Prostate gland (tissue), 2 donors: ENCODE data around the gene TMEM132D. TPM values are rescaled to one million over a fixed set of nuclear protein-coding genes. Genes with fewer than 3 reads are reported as not detected.

ENCODE experiments used
- DNase-seq: peaks from one replicate; pipeline ENCODE4 v3.0.0-alpha.2; 2019; ENCODE audit warnings: low spot score
- H3K27ac ChIP-seq, 2 donors: fragments of 200-600 bp; sonication (generic); 2 replicates each; pipeline ENCODE4 v1.5.1; 2017 to 2019
- H3K27me3 ChIP-seq: fragments of 200-600 bp; sonication (generic); replicated peaks from 2 replicates; pipeline ENCODE4 v1.5.1; 2019; ENCODE audit not compliant: insufficient read depth
- H3K36me3 ChIP-seq, 2 donors: fragments of 200-600 bp; sonication (generic); 1 replicate in 1 of 2; 2 replicates in 1 of 2; pipeline versions ENCODE4 v1.5.1 to v1.8.1; 2017 to 2019
- H3K4me1 ChIP-seq: fragments of 200-600 bp; sonication (generic); replicated peaks from 2 replicates; pipeline ENCODE4 v1.5.1; 2019
- H3K4me3 ChIP-seq, 2 donors: fragments of 200-600 bp; sonication (generic); 2 replicates each; pipeline ENCODE4 v1.5.1; 2017 to 2019
- H3K9me3 ChIP-seq: fragments of 200-600 bp; sonication (generic); 2 replicates; pipeline ENCODE4 v1.5.1; 2017
- POLR2A ChIP-seq: fragments of 450-650 bp; IDR thresholded peaks from one replicate; pipeline ENCODE4 v1.6.1; 2016; ENCODE audit warnings: antibody characterized with exemption, mild to moderate bottlenecking
- POLR2AphosphoS5 ChIP-seq: sonication (generic); formaldehyde crosslinking; IDR thresholded peaks from one replicate; pipeline ENCODE4 v1.6.1; 2017; ENCODE audit warnings: antibody characterized with exemption
- WGBS: methylation state at CpG from one replicate; pipeline ENCODE4 v1.1.5; 2018; 5-methylcytosine and 5-hydroxymethylcytosine counted together
- intact Hi-C: fragments of 100-400 bp; cut with DNase I; formaldehyde crosslinking; loops from one replicate; pipeline ENCODE4 v1.14.2; 2022
- total RNA-seq, 2 donors: library from RNA; depleted of rRNA; stranded (reverse); fragments of >200 nt; gene quantifications; one replicate each; pipeline ENCODE4 v1.1.0, GENCODE V29; 2016
- TF ChIP-seq, protein P1 (sequence below), 4 experiments: fragments of 200-600 bp in 2 of 4; fragments of 450-650 bp in 2 of 4; sonication (generic) in 2 of 4; IDR thresholded peaks; 1 replicate in 3 of 4; 2 replicates in 1 of 4; pipeline ENCODE4 v1.5.1; 2016 to 2019; ENCODE audit warnings: antibody characterized with exemption in 4 of 4, mild to moderate bottlenecking in 2 of 4, moderate library complexity in 2 of 4

TMEM132D gene
- total RNA-seq, 2 donors from 2014 or later: 0.57 to 1.3 TPM

- WGBS: 14% methylated on average over 4 of the region's 4 CpGs
- Histone ChIP-seq H3K9me3 (no peaks in the 10 kb centered on the region), H3K36me3 (no peaks in the 10 kb centered on the region), H3K4me3 (no peak overlapping the region), H3K27ac (no peak overlapping the region), H3K4me1 (no peaks in the 10 kb centered on the region), H3K27me3 (no peaks in the 10 kb centered on the region)
- no peak for DNase-seq
- intact Hi-C loops: no loop called here
- TF ChIP-seq POLR2A: no peak
- TF ChIP-seq POLR2AphosphoS5: no peak
- TF ChIP-seq, protein P1, sequence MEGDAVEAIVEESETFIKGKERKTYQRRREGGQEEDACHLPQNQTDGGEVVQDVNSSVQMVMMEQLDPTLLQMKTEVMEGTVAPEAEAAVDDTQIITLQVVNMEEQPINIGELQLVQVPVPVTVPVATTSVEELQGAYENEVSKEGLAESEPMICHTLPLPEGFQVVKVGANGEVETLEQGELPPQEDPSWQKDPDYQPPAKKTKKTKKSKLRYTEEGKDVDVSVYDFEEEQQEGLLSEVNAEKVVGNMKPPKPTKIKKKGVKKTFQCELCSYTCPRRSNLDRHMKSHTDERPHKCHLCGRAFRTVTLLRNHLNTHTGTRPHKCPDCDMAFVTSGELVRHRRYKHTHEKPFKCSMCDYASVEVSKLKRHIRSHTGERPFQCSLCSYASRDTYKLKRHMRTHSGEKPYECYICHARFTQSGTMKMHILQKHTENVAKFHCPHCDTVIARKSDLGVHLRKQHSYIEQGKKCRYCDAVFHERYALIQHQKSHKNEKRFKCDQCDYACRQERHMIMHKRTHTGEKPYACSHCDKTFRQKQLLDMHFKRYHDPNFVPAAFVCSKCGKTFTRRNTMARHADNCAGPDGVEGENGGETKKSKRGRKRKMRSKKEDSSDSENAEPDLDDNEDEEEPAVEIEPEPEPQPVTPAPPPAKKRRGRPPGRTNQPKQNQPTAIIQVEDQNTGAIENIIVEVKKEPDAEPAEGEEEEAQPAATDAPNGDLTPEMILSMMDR (IDR thresholded peaks at IDR 0.05): no peak
These were observed 246.6 kb downstream of the TMEM132D start for GRCh38 chr12:129657179-129657578.

DNA sequence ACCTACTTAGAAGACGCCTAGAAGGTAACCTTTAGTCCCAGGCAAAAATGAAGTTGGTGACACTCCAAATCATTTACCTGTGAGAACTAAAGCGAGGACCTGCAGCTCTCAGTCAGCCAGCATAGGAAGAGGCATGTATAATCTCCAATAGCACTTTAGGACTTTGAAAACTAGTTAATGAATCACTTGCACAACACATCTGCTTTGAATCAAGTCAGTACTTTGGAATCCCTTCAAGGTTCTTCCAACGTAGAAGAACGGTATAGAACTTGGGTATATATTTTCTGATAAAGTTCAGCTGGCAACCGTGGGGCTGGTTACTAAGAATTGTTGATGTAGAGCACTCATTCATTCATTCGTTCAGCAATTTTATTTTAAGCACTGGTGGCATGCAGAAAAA is 251.9 kb downstream of the TMEM132D start:
- no peak for DNase-seq
- WGBS: 76% methylated on average over 6 of the region's 6 CpGs
- Histone ChIP-seq H3K4me1 (no peaks in the 10 kb centered on the region), H3K27me3 (no peaks in the 10 kb centered on the region), H3K9me3 (no peaks in the 10 kb centered on the region), H3K27ac (no peak overlapping the region), H3K4me3 (no peak overlapping the region), H3K36me3 (no peaks in the 10 kb centered on the region)
- no peak for TF ChIP-seq POLR2A
- no peak for TF ChIP-seq POLR2AphosphoS5
- TF ChIP-seq, protein P1 (IDR thresholded peaks at IDR 0.05): no peak
- intact Hi-C loops: no loop called here

GRCh38 chr12:129641926-129642325 is 261.9 kb downstream of the TMEM132D start:
- Histone ChIP-seq H3K27ac (no peak overlapping the region), H3K4me3 (no peak overlapping the region), H3K36me3 (no peaks in the 10 kb centered on the region), H3K9me3 (no peaks in the 10 kb centered on the region), H3K4me1 (no peaks in the 10 kb centered on the region), H3K27me3 (no peaks in the 10 kb centered on the region)
- intact Hi-C loops: no loop called here
- DNase-seq: peak; percentile 38
- TF ChIP-seq, protein P1 (IDR thresholded peaks at IDR 0.05): no peak
- no peak for TF ChIP-seq POLR2A
- TF ChIP-seq POLR2AphosphoS5: no peak
- WGBS: 4% methylated on average over 6 of the region's 6 CpGs

GRCh38 chr12:129635021-129635685 is 268.7 kb downstream of the TMEM132D start:
- no peaks in the 10 kb centered on the region for H3K27me3 ChIP-seq
- TF ChIP-seq POLR2A (no peak), POLR2AphosphoS5 (no peak)
- TF ChIP-seq, protein P1 (IDR thresholded peaks at IDR 0.05): no peak
- H3K9me3 ChIP-seq: no peaks in the 10 kb centered on the region
- no peak overlapping the region for H3K4me3 ChIP-seq
- no peaks in the 10 kb centered on the region for H3K4me1 ChIP-seq
- no peak for DNase-seq
- no peaks in the 10 kb centered on the region for H3K36me3 ChIP-seq
- WGBS: 51% methylated on average over 6 of the region's 6 CpGs
- intact Hi-C loops: no loop called here
- H3K27ac ChIP-seq: no peak overlapping the region

GRCh38 chr12:129631316-129631715 is 272.5 kb downstream of the TMEM132D start:
- intact Hi-C loops: no loop called here
- Histone ChIP-seq H3K4me3 (no peak overlapping the region), H3K27me3 (no peaks in the 10 kb centered on the region), H3K4me1 (no peaks in the 10 kb centered on the region), H3K36me3 (no peaks in the 10 kb centered on the region), H3K9me3 (no peaks in the 10 kb centered on the region), H3K27ac (no peak overlapping the region)
- WGBS: 76% methylated on average over 6 of the region's 6 CpGs
- TF ChIP-seq POLR2A: no peak
- no peak for DNase-seq
